ENCODE measurements around the gene MTA3.

DNA sequence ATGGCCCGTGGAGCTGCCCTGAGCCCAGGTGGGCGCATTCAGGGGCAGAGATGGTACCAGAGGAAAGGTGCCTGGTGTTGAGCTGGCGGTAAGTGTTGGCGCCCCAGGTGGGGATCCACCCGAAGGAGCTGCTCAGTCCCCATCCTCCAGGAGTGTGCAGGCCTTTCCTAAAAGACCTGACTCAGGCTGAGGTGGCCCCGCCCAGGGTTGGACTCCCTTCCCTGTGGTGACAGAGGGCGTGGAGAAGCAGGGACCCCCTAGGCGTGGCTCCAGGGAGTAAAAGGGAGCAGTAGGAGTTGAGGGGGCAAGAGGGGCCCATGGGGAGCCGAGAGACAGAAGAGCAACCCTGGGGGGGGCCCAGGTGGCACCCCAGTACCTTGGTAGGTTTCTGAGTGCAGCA is 193.1 kb downstream of the MTA3 start:
- TF ChIP-seq, protein P1, sequence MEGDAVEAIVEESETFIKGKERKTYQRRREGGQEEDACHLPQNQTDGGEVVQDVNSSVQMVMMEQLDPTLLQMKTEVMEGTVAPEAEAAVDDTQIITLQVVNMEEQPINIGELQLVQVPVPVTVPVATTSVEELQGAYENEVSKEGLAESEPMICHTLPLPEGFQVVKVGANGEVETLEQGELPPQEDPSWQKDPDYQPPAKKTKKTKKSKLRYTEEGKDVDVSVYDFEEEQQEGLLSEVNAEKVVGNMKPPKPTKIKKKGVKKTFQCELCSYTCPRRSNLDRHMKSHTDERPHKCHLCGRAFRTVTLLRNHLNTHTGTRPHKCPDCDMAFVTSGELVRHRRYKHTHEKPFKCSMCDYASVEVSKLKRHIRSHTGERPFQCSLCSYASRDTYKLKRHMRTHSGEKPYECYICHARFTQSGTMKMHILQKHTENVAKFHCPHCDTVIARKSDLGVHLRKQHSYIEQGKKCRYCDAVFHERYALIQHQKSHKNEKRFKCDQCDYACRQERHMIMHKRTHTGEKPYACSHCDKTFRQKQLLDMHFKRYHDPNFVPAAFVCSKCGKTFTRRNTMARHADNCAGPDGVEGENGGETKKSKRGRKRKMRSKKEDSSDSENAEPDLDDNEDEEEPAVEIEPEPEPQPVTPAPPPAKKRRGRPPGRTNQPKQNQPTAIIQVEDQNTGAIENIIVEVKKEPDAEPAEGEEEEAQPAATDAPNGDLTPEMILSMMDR (IDR thresholded peaks at IDR 0.05; ENCODE audit: low read length): no peak
- no peak for TF ChIP-seq EZH2 (IDR thresholded peaks at IDR 0.05; ENCODE audit: borderline replicate concordance, low read length)

Measured in OCI-LY1 (cell line).